GM23248 (cell line): ENCODE results near the gene SHROOM2.

ENCODE experiments used
- EZH2 ChIP-seq: fragments of 200-600 bp; sonication (generic); IDR thresholded peaks from 2 replicates; pipeline ENCODE4 v1.6.1; 2018; ENCODE audit warnings: antibody characterized with exemption, mild to moderate bottlenecking; ENCODE audit not compliant: insufficient read depth, poor library complexity, severe bottlenecking
- EZH2phosphoT487 ChIP-seq: fragments of 200-600 bp; sonication (generic); IDR thresholded peaks from 2 replicates; pipeline ENCODE4 v1.6.1; 2018; ENCODE audit warnings: antibody characterized with exemption, moderate library complexity, mild to moderate bottlenecking, low read depth; ENCODE audit not compliant: insufficient read depth

- TF ChIP-seq EZH2: no peak
- no peak for TF ChIP-seq EZH2phosphoT487
These were observed 4.3 kb upstream of the SHROOM2 start for GRCh38 chrX:9781941-9782340.
